HG03064 (cell line): Measurements from ENCODE around the gene AGAP1.
"Not testable (repeated sequence)": the region's sequence is repeated elsewhere in the genome, so short reads cannot be mapped to it uniquely, and the experiment has no call there.

Experiments used
- ATAC-seq: cut with Tn5 transposase; IDR thresholded peaks from one replicate; pipeline ENCODE4 v1.9.1; 2021; ENCODE audit warnings: low read depth; ENCODE audit not compliant: unreplicated experiment

The AGAP1 gene

DNA sequence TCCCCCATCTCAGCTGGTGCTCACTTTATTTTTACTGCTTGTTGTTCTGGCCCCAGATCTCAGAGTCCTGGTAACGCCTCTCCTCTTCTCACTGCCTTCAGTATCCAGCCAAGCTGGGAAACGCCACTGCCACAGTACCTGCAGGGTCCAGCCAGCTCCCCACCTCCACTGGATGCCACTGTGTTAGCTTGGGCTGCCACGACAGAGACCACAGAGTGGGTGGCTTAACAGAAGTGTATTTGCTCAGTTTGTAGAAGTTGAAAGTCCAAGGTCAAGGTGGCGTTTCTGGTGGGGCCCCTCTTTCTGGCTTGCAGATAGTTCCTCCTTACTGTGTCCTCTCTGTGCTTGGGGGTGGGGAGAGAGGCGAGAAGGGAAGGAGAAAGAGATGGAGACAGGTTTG lies 107.1 kb downstream of the AGAP1 start:
- ATAC-seq = no peak

DNA sequence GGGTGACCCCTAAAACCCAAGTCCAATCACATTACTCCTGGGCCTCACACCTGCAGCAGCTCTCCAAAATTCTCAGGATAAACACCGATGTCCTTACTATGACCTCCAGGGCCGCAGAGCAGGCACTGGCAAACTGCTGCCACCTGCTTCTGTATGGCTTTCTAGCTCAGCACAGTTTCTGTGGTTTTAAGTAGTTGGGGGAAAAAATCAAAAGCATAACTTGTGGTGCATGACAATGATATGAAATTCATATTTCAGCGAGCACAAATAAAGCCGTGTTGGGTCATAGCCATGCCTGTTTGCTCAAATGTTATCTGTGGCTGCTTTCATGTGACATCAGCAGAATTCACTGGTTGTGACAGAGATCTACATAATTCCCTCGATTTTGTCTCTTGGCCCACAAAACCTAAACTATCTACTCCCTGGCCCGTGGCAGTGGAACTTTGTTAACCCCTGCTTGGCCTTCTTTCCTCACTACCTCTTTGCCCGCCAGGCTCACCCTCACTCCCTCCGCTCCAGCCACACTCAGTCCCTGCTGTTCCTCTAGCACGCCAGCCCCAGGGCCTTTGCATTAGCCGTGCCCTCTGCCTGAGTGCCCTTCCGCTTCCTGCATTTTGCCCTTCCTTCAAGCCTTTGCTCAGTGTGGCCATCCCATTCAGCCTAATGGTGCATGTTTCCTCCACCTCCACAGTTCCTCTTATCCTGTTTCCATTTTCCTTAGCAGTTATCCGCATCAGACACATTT lies 108.3 kb downstream of the AGAP1 start:
- no peak for ATAC-seq

- not testable (repeated sequence) for ATAC-seq
These were observed 109.1 kb downstream of the AGAP1 start for GRCh38 chr2:235602971-235603370.

GRCh38 chr2:235603659-235604058 lies 109.8 kb downstream of the AGAP1 start:
- no peak for ATAC-seq

- no peak for ATAC-seq
These were observed 111.6 kb downstream of the AGAP1 start for GRCh38 chr2:235605312-235606003.

DNA sequence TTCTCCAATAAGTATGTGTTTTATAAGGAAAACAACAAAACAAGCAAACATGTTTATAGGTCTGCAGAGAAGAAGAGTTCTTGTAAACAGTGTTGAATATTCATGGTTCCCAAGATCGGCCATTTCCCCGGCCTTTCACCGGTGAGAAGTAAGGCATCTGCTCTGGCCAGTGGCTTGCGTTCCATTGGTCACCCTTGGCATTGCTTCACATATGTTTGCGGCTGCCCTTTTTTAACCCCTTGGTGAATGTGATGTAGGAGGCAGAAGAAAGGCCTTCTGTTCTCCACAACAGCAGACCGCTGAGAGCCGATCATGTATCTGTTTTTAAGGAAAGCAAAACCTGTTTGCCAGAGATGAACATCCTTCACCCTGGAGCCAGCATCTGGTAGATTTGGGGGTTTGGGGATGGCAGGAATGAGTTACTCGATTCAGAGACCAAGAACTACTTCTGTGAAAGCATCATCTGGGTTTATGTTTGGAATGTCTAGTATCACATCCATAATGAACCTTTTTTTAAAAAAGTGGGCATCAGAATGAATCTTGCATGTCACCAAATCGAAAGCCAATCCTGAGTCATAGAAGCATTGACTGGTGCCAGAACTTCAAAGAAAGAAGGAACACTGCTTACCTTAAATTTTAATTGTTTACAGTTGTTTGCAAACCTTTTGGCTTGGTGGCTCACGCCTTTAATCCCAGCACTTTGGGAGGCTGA lies 112.3 kb downstream of the AGAP1 start:
- ATAC-seq = no peak

GRCh38 chr2:235607546-235608199 lies 113.8 kb downstream of the AGAP1 start:
- ATAC-seq = no peak

- no peak for ATAC-seq
These were observed 114.5 kb downstream of the AGAP1 start for GRCh38 chr2:235608200-235608887.

DNA sequence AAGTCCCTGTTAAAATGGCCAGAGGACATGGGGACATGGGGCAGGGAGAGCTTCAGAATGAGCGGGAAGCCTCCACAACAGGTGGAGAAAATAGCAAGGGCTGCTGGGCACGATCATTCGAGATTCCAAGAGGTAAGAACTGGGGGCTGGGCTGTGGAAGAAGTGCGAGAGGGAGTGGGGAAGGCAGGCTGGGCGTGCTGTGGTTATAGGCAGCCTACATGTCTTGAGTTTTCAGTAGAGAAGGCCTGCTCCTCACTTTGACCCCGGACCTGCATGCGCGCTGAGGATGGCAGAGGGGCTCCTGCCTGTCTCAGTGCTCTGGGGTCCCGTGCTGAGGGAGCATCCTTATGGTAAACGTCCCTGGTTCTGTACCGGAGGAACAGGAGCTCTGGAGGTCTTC lies 115.5 kb downstream of the AGAP1 start:
- no peak for ATAC-seq

- no peak for ATAC-seq
These were observed 115.9 kb downstream of the AGAP1 start for GRCh38 chr2:235609746-235610145.

DNA sequence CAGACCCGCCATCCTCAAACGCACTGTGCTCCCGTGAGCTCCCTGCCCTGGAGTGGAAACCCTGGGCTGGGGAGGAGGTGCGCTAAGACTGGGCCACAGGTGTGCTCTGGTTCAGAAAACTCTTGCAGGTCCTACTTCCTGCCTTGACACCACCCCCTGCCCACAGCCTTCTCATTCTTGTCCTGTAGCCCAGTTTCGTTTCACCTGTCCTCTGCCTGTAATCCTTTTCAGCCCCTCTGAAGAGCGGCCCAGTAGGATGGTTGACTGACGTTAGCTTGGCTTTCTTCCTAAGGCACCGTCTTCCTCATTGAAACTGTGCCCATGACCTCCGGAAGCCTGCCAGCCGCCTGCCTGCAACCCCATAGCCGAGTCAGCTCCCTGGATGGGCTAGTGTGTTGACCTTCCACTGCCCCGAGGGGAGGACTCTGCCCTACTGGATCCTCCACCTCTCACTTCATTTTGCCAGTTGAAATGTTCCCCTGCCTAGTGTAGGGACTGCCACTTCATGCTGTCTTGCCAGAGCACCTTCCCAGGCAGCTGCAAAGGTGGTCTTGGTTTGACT lies 116.9 kb downstream of the AGAP1 start:
- no peak for ATAC-seq

GRCh38 chr2:235611349-235611748 lies 117.5 kb downstream of the AGAP1 start:
- ATAC-seq = no peak

GRCh38 chr2:235611756-235612155 lies 117.9 kb downstream of the AGAP1 start:
- no peak for ATAC-seq

- no peak for ATAC-seq
These were observed 118.5 kb downstream of the AGAP1 start for GRCh38 chr2:235612181-235612950.

DNA sequence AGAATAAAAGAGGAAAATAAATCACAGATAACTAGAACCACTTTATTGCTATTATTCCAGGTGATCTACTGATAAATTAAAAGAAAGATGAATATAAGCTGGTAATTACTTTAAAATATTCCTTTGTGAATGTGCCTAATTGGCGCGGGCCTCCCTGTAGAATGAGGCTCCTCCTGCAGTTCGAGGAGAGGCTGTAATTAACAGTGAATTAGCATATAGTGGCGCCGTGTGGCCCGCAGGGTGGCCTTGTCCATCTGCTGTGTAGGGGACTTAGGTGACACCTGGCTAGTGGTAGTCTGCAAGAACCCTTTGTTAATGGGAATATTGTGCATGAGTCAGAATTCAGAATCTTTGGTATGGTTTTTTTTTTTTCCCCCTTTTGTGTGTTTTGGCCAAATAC lies 119.8 kb downstream of the AGAP1 start:
- ATAC-seq = no peak

DNA sequence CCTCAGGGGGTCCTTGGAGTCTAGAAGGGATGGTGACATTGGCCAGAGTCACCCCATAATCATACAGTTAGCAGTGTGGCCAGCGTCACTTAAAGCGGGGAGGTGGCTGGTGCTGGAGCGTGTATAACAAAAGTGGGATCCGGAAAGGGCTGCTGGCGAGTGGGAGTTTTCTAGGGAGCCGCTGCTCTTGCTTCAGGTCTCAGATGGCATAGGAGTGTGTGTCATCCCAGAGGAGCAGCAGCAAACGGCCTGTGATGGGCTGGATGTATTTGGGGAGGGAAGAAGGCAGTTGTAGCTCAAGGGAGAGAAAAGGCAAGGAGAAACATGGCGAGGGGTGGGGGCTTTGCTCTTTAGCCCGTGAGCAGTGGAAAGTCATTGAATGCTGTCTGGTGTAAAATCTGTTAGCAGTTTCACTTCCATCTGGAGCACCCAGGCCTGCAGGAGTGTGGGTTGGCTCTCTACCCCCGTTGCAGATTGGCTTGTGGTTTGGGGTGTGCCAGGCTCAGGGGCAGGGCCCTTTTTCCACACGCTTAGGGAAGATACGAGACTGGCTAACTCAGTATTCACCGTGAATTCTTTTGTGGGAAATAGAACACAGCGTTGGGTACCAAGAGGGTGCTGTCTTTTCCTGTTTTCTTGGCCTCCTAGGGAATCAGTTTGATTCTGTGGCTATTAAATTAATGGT lies 120.5 kb downstream of the AGAP1 start:
- ATAC-seq = no peak

- ATAC-seq = no peak
These were observed 121.3 kb downstream of the AGAP1 start for GRCh38 chr2:235614900-235615712.

DNA sequence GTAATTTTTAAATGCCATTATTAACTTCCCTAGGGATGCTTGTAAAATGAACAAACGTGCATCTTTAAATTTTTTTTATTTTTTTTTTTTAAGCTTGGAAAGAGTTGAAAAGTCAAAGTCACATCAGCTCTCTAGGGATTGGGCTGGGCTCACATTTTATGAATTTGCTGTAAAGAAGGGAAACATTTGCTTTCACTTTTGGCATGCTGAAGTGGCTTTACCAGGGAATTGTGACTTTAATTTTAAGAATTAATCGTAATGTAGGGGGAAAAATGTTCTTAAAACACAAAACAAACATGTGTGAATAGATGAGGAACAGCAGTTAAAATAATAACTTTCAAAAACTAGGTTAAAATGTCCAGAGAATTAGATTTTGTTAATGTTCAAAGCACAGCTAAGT lies 123.0 kb downstream of the AGAP1 start:
- ATAC-seq = no peak
